Measurements from ENCODE around the gene NQO1.
A peak's percentile ranks its signal among the peaks of the same experiment; 100 is the strongest.

Gene NQO1

DNA sequence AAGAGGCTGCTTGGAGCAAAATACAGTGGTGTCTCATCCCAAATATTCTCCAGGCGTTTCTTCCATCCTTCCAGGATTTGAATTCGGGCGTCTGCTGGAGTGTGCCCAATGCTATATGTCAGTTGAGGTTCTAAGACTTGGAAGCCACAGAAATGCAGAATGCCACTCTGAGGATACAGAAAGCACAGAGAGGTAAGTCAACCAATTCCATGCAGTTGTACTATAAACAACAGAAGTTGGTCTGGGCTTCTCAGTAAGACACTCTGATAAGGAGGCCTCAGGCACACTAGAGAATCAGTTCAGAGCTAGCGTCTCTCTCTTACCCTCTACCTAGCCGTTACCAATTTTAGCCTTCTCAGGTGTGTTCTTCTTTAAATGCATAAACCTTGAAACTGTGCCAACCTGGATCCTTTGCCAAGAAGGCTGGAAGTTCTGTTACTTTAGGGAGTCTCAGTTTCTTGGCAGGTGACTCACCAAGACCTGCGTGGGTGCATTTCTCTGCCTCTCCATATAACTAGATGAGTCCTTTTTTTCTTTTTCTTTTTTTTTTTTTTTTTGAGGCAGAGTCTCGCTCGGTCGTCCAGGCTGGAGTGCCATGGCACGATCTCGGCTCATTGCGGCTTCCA lies 15.1 kb downstream of the NQO1 start:
- no peaks in the 10 kb centered on the region for H4K20me1 ChIP-seq (ENCODE audit: control insufficient read depth, insufficient read depth, low read depth, low read length)
- no peaks in the 10 kb centered on the region for H3K9me2 ChIP-seq (replicated peaks; ENCODE audit: control insufficient read depth, low read length)
- no peaks in the 10 kb centered on the region for H3K27me3 ChIP-seq (ENCODE audit: control insufficient read depth, low read length)
- no peaks in the 10 kb centered on the region for H3K36me3 ChIP-seq (ENCODE audit: control insufficient read depth, low read length)
- H3K4me1 ChIP-seq (ENCODE audit: control insufficient read depth, low read length), result no peaks in the 10 kb centered on the region
- no peaks in the 10 kb centered on the region for H3K79me2 ChIP-seq (ENCODE audit: control insufficient read depth, low read length)
- no peak overlapping the region for H3K4me2 ChIP-seq (ENCODE audit: low read length)
- TF ChIP-seq, protein P1, sequence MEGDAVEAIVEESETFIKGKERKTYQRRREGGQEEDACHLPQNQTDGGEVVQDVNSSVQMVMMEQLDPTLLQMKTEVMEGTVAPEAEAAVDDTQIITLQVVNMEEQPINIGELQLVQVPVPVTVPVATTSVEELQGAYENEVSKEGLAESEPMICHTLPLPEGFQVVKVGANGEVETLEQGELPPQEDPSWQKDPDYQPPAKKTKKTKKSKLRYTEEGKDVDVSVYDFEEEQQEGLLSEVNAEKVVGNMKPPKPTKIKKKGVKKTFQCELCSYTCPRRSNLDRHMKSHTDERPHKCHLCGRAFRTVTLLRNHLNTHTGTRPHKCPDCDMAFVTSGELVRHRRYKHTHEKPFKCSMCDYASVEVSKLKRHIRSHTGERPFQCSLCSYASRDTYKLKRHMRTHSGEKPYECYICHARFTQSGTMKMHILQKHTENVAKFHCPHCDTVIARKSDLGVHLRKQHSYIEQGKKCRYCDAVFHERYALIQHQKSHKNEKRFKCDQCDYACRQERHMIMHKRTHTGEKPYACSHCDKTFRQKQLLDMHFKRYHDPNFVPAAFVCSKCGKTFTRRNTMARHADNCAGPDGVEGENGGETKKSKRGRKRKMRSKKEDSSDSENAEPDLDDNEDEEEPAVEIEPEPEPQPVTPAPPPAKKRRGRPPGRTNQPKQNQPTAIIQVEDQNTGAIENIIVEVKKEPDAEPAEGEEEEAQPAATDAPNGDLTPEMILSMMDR (IDR thresholded peaks at IDR 0.05; ENCODE audit: low read depth, low read length, poor library complexity, severe bottlenecking), result no peak
- no peak for TF ChIP-seq EZH2phosphoT487 (IDR thresholded peaks at IDR 0.05; ENCODE audit: borderline replicate concordance, low read length)
- no peaks in the 10 kb centered on the region for H3K9me3 ChIP-seq (ENCODE audit: control insufficient read depth, insufficient read depth, low read length)
- 0 out of 2 replicates have a peak, but pooled peaks cover 3% of the 10 kb centered on the region for H3F3A ChIP-seq (ENCODE audit: control insufficient read depth, insufficient read depth)
- no peak overlapping the region for H3K27ac ChIP-seq (ENCODE audit: low read depth, low read length)
- H3K4me3 ChIP-seq (ENCODE audit: low read length), result no peak overlapping the region

DNA sequence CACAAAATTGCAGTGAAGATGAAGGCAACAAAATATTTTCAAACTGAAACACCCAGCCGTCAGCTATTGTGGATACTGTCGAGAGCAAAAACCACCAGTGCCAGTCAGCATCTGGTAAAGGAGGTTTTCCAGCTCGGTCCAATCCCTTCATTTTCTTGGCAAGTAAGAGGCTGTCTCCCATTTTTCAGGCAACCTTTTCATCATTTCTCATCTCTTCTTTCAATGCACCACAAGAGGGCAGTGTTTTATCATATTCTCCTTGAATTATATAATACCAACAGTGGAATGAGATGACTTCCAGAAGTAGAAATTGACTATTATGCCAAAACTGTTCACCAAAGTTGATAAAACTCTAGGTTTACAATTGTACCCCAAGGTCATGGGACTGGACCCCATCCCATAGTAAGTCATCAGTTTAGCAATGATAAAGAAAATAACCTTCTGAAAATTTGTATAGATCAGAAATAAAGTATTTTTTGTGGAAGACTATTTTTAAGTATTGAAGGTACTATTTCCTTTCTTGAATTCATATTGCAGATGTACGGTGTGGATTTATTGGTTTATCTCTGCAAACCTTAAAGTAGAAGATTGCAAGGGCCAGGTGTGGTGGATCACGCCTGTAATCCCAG lies 16.8 kb downstream of the NQO1 start:
- Histone ChIP-seq H3K4me2 (ENCODE audit: low read length) (no peak overlapping the region), H3K4me1 (ENCODE audit: control insufficient read depth, low read length) (no peaks in the 10 kb centered on the region), H3K27me3 (ENCODE audit: control insufficient read depth, low read length) (no peaks in the 10 kb centered on the region), H3K79me2 (ENCODE audit: control insufficient read depth, low read length) (no peaks in the 10 kb centered on the region), H3K9me3 (ENCODE audit: control insufficient read depth, insufficient read depth, low read length) (no peaks in the 10 kb centered on the region), H4K20me1 (ENCODE audit: control insufficient read depth, insufficient read depth, low read depth, low read length) (no peaks in the 10 kb centered on the region), H3K9me2 (replicated peaks; ENCODE audit: control insufficient read depth, low read length) (no peaks in the 10 kb centered on the region), H3K36me3 (ENCODE audit: control insufficient read depth, low read length) (no peaks in the 10 kb centered on the region), H3F3A (ENCODE audit: control insufficient read depth, insufficient read depth) (0 out of 2 replicates have a peak, but pooled peaks cover 3% of the 10 kb centered on the region), H3K27ac (ENCODE audit: low read depth, low read length) (no peak overlapping the region), H3K4me3 (ENCODE audit: low read length) (no peak overlapping the region)
- no peak for TF ChIP-seq EZH2phosphoT487 (IDR thresholded peaks at IDR 0.05; ENCODE audit: borderline replicate concordance, low read length)
- TF ChIP-seq, protein P1 (IDR thresholded peaks at IDR 0.05; ENCODE audit: low read depth, low read length, poor library complexity, severe bottlenecking), result peak; percentile 81

DNA sequence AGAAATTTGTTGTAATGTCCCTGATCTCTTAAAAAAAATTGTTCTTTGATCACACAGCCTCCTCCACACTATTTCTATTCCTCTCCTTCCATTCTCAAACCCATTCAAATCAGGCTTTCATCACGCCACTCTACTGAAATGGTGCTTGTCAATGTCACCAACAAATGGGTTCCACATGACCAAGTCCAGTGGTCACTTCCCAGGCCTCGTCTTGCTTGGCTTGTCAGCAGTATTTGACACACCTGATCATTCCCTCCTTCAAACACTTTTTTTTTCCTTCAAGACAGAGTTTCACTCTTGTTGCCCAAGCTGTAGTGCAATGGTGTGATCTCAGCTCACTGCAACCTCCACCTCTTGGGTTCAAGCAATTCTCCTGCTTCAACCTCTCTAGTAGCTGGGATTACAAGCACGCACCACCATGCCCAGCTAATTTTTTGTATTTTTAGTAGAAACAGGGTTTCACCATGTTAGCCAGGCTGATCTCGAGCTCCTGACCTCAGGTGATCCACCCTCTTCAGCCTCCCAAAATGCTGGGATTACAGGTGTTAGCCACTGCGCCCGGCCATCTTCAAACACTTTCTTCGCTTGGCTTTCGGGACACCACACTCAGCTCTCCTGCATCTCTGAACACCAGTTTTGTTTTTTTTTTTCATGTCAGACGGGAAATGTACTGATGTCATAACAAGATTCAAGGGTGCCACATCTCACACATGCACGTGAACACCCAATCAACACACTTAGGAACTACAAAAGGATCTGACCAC lies 18.3 kb downstream of the NQO1 start:
- H3K9me2 ChIP-seq (replicated peaks; ENCODE audit: control insufficient read depth, low read length), result no peaks in the 10 kb centered on the region
- no peaks in the 10 kb centered on the region for H3K79me2 ChIP-seq (ENCODE audit: control insufficient read depth, low read length)
- H3K36me3 ChIP-seq (ENCODE audit: control insufficient read depth, low read length), result no peaks in the 10 kb centered on the region
- no peak overlapping the region for H3K27ac ChIP-seq (ENCODE audit: low read depth, low read length)
- H3K4me1 ChIP-seq (ENCODE audit: control insufficient read depth, low read length), result no peaks in the 10 kb centered on the region
- no peak overlapping the region for H3K4me3 ChIP-seq (ENCODE audit: low read length)
- H3K27me3 ChIP-seq (ENCODE audit: control insufficient read depth, low read length), result no peaks in the 10 kb centered on the region
- H3K9me3 ChIP-seq (ENCODE audit: control insufficient read depth, insufficient read depth, low read length), result no peaks in the 10 kb centered on the region
- no peak for TF ChIP-seq EZH2phosphoT487 (IDR thresholded peaks at IDR 0.05; ENCODE audit: borderline replicate concordance, low read length)
- TF ChIP-seq, protein P1 (IDR thresholded peaks at IDR 0.05; ENCODE audit: low read depth, low read length, poor library complexity, severe bottlenecking), result no peak
- H3K4me2 ChIP-seq (ENCODE audit: low read length), result no peak overlapping the region
- 0 out of 2 replicates have a peak, but pooled peaks cover 3% of the 10 kb centered on the region for H3F3A ChIP-seq (ENCODE audit: control insufficient read depth, insufficient read depth)
- H4K20me1 ChIP-seq (ENCODE audit: control insufficient read depth, insufficient read depth, low read depth, low read length), result no peaks in the 10 kb centered on the region
